Astrocyte (in vitro differentiated cells and primary cell): ENCODE results near the gene DUSP15. TPM values are rescaled to one million over a fixed set of nuclear protein-coding genes. Genes with fewer than 3 reads are reported as not detected.

Experiments
- DNase-seq: peaks from one replicate; pipeline ENCODE4 v3.0.0-alpha.2; 2010; ENCODE audit warnings: low read depth
- FAIRE-seq: peaks from 2 replicates; lab custom pipeline; 2011; peaks lifted over from hg19 to GRCh38; lab: Jason Lieb, UNC
- H2AFZ ChIP-seq: 2 replicates; pipeline ENCODE4 v1.6.0; 2012; ENCODE audit warnings: low read depth, low read length, inconsistent platforms
- H3K27ac ChIP-seq: 2 replicates; pipeline ENCODE4 v1.5.1; 2011; ENCODE audit warnings: low read depth, low read length, inconsistent platforms
- H3K27me3 ChIP-seq: 2 replicates; pipeline ENCODE4 v1.6.0; 2011; ENCODE audit warnings: low read length, inconsistent platforms; ENCODE audit not compliant: insufficient read depth
- H3K36me3 ChIP-seq: 2 replicates; pipeline ENCODE4 v1.5.1; 2011; ENCODE audit warnings: low read length, inconsistent platforms; ENCODE audit not compliant: insufficient read depth
- H3K4me1 ChIP-seq: 2 replicates; pipeline ENCODE4 v1.5.1; 2011; ENCODE audit warnings: low read length, inconsistent platforms; ENCODE audit not compliant: insufficient read depth
- H3K4me2 ChIP-seq: 2 replicates; pipeline ENCODE4 v1.6.0; 2012; ENCODE audit warnings: low read length, inconsistent platforms
- H3K4me3 ChIP-seq: 2 replicates; pipeline ENCODE4 v1.5.1; 2011; ENCODE audit warnings: low read depth, mild to moderate bottlenecking, low read length, inconsistent platforms; ENCODE audit not compliant: insufficient read depth
- H3K79me2 ChIP-seq: 2 replicates; pipeline ENCODE4 v1.6.0; 2012; ENCODE audit warnings: mild to moderate bottlenecking, low read length, inconsistent platforms; ENCODE audit not compliant: insufficient read depth
- H3K9ac ChIP-seq: 2 replicates; pipeline ENCODE4 v1.6.0; 2012; ENCODE audit warnings: mild to moderate bottlenecking, low read length, inconsistent platforms
- H3K9me3 ChIP-seq: 2 replicates; pipeline ENCODE4 v1.5.1; 2012; ENCODE audit warnings: low read depth, mild to moderate bottlenecking, low read length, inconsistent platforms; ENCODE audit not compliant: insufficient read depth
- H4K20me1 ChIP-seq: 2 replicates; pipeline ENCODE4 v1.6.0; 2012; ENCODE audit warnings: low read length, inconsistent platforms; ENCODE audit not compliant: insufficient read depth
- H3K27ac Mint-ChIP-seq: one replicate; pipeline ENCODE4 v1.8.0; 2021; ENCODE audit warnings: mild to moderate bottlenecking, mixed read lengths; ENCODE audit not compliant: unreplicated experiment
- H3K27me3 Mint-ChIP-seq: one replicate; pipeline ENCODE4 v1.8.0; 2021; ENCODE audit warnings: low read depth, mixed read lengths; ENCODE audit not compliant: unreplicated experiment
- H3K36me3 Mint-ChIP-seq: one replicate; pipeline ENCODE4 v1.8.0; 2021; ENCODE audit warnings: low read depth, mixed read lengths; ENCODE audit not compliant: unreplicated experiment
- H3K4me1 Mint-ChIP-seq: one replicate; pipeline ENCODE4 v1.8.0; 2021; ENCODE audit warnings: low read depth, mixed read lengths; ENCODE audit not compliant: unreplicated experiment
- H3K4me3 Mint-ChIP-seq: one replicate; pipeline ENCODE4 v1.8.0; 2021; ENCODE audit warnings: mild to moderate bottlenecking, moderate library complexity, mixed read lengths; ENCODE audit not compliant: unreplicated experiment
- H3K9me3 Mint-ChIP-seq: one replicate; pipeline ENCODE4 v1.8.0; 2021; ENCODE audit warnings: mild to moderate bottlenecking, mixed read lengths; ENCODE audit not compliant: unreplicated experiment
- CTCF ChIP-seq: IDR thresholded peaks from 2 replicates; pipeline ENCODE4 v1.5.1; 2011; ENCODE audit warnings: low read depth, mild to moderate bottlenecking, inconsistent platforms, low read length, moderate library complexity; ENCODE audit not compliant: insufficient read depth
- EZH2 ChIP-seq: IDR thresholded peaks from 2 replicates; pipeline ENCODE4 v1.6.1; 2012; ENCODE audit warnings: mild to moderate bottlenecking, low read length, inconsistent platforms; ENCODE audit not compliant: insufficient read depth
- total RNA-seq: library from RNA; stranded (reverse); gene quantifications from 2 replicates; pipeline ENCODE4 v1.2.1, GENCODE V29; 2021

DUSP15 gene
- total RNA-seq, 1 donor from 2014 or later: 1.2 TPM

- no peaks in the 10 kb centered on the region for H3K9me3 Mint-ChIP-seq
- H3K4me3 Mint-ChIP-seq: no peak overlapping the region
- peaks cover 32% of the 10 kb centered on the region for H3K27me3 Mint-ChIP-seq
- Histone ChIP-seq H3K79me2 (no peaks in the 10 kb centered on the region), H3K4me3 (no peak overlapping the region), H3K36me3 (no peaks in the 10 kb centered on the region), H3K27ac (no peak overlapping the region), H3K9ac (no peak overlapping the region), H3K4me2 (no peak overlapping the region), H3K27me3 (peaks cover 2% of the 10 kb centered on the region), H3K9me3 (no peaks in the 10 kb centered on the region), H3K4me1 (peaks cover 26% of the 10 kb centered on the region), H4K20me1 (no peaks in the 10 kb centered on the region), H2AFZ (no peak overlapping the region)
- TF ChIP-seq CTCF (no peak), EZH2 (no peak)
- peaks cover 10% of the 10 kb centered on the region for H3K4me1 Mint-ChIP-seq
- FAIRE-seq (no peak), DNase-seq (no peak)
- no peaks in the 10 kb centered on the region for H3K36me3 Mint-ChIP-seq
- H3K27ac Mint-ChIP-seq: no peak overlapping the region
These were observed 48.9 kb downstream of the DUSP15 start for GRCh38 chr20:31821427-31821826.

GRCh38 chr20:31820228-31820627, 50.1 kb downstream of the DUSP15 start:
- Histone ChIP-seq H3K27ac (no peak overlapping the region), H3K36me3 (no peaks in the 10 kb centered on the region), H3K4me1 (peaks cover 26% of the 10 kb centered on the region), H3K9ac (no peak overlapping the region), H3K4me3 (no peak overlapping the region), H2AFZ (no peak overlapping the region), H3K27me3 (peaks cover 2% of the 10 kb centered on the region), H3K9me3 (no peaks in the 10 kb centered on the region), H3K4me2 (no peak overlapping the region), H4K20me1 (no peaks in the 10 kb centered on the region), H3K79me2 (no peaks in the 10 kb centered on the region)
- Mint-ChIP-seq H3K36me3 (no peaks in the 10 kb centered on the region), H3K9me3 (no peaks in the 10 kb centered on the region), H3K4me1 (peaks cover 12% of the 10 kb centered on the region), H3K27ac (no peak overlapping the region), H3K27me3 (peaks cover 36% of the 10 kb centered on the region), H3K4me3 (no peak overlapping the region)
- FAIRE-seq (no peak), DNase-seq (no peak)
- TF ChIP-seq EZH2: no peak
- no peak for TF ChIP-seq CTCF

DNA sequence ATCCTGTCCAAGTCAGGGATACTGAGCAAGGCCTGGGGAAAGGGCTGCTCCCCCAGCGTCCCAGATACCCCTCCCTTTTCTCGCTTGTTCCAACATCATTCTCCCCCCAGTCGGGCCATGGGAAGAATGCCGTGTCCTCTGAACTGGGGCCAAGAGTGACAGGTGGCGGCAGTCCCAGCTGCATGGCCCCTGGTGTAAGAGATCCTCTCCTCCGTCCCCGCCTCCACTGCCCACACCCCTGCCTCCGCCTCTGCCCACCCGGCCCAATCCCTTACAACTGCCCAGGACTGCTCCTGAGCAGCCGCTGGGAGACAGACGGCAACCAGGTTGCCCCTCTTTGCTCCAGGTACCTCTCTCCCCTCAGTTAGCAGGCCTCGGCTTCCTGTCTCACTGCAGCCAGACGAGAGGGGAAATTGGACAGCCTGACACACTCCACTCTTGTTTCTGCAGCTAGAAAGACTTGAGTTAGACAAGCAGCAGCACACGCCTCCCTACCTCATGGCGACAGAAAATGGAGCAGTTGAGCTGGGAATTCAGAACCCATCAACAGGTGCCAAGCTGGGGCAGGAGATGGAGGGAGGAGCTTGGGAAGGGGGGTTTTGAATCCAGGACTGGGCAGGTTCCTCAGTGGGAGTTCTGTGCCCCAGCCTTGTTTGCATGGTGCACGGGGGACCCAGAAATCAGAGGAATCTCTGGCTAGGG, 51.1 kb downstream of the DUSP15 start, which contains the start of gene MYLK2:
MYLK2 (plus strand) TSS at position 274 of the 702 bp plus-strand sequence; CDS start at position 499, 225 bp downstream.
- Mint-ChIP-seq H3K9me3 (no peaks in the 10 kb centered on the region), H3K4me3 (no peak within 1 kb of the TSS), H3K27me3 (peaks cover 35% of the 10 kb centered on the region)

More for the DNA sequence above, 51.1 kb downstream of the DUSP15 start, which contains the start of gene MYLK2:
- Histone ChIP-seq H2AFZ (no peak within 1 kb of the TSS), H3K4me3 (no peak within 1 kb of the TSS), H3K4me2 (no peak within 1 kb of the TSS), H3K9ac (no peak within 1 kb of the TSS), H3K27me3 (no peaks in the 10 kb centered on the region), H4K20me1 (no peaks in the 10 kb centered on the region), H3K27ac (no peak within 1 kb of the TSS), H3K4me1 (peaks cover 17% of the 10 kb centered on the region), H3K9me3 (no peaks in the 10 kb centered on the region), H3K79me2 (no peaks in the 10 kb centered on the region), H3K36me3 (no peaks in the 10 kb centered on the region)
- FAIRE-seq (no peak), DNase-seq (no peak)
- Mint-ChIP-seq H3K36me3 (peaks cover 2% of the 10 kb centered on the region), H3K27ac (no peak within 1 kb of the TSS), H3K4me1 (peaks cover 15% of the 10 kb centered on the region)
- TF ChIP-seq EZH2 (no peak), CTCF (no peak)
